GM10248 (cell line): ENCODE data around the gene NAGS.

Experiments used
- CTCF ChIA-PET: fragments of 300-600 bp; sonication (Branson Sonifier 250); formaldehyde crosslinking; extraction: SDS; loops from one replicate; lab custom pipeline; 2021; ENCODE audit warnings: antibody characterized with exemption; lab: Yijun Ruan, JAX
- POLR2A ChIA-PET: fragments of 350-650 bp; sonication (Branson Sonifier 250); formaldehyde crosslinking; extraction: SDS; loops from one replicate; lab custom pipeline; 2020; ENCODE audit warnings: antibody characterized with exemption; lab: Yijun Ruan, JAX
- DNase-seq: peaks from one replicate; pipeline ENCODE4 v3.0.0; 2012; ENCODE audit errors: extremely low spot score
- TF ChIP-seq, protein P1 (sequence below): IDR thresholded peaks from 2 replicates; pipeline ENCODE4 v1.5.1; 2012; ENCODE audit warnings: mild to moderate bottlenecking, low read depth; ENCODE audit errors: extremely low read depth, missing control alignments, control extremely low read depth

Gene NAGS

DNA sequence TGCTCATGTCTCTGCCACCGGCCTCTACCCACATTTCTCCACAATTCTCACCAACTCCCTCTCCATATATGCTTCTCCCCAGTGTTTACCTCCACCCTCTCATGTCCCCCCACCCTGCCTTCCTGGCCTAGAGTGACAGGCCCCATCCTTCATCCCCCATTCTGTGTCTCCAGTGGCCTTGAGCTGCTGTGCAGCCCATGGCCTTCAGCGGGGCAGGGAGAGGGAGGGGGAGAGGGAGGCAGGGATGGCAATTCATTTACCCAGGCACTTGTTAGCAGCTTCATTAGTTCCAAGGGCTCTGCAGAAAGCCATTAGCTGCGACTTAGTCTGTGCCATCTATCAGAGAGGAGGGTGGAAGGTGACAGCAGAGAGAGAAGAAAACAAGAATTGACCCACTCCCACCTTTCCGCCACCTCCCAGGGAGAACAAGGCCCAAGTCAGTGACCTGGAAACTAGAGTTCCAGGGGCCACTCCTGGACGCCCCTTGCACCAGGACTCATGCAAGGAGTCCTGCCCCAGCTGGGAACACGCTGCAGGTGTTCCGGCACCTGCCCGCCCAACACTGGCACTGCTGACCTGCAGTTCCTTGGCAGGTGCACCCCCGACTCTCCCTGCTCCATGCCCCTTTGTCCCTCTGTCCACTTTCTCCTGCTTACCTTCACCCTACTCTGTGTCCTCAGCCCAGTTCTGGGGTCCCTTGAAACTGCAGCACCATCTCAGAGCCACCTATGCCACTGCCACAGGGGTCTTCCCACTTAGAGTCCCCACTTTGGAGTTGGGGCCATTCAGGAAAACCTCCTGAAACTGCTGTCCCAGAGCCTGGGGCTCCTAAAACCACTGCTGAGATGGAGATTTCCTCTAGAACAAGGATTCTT is 27.2 kb upstream of the NAGS start:
- POLR2A ChIA-PET, result no interaction called here
- CTCF ChIA-PET, result interaction anchor here (1.3 kb wide), 1 partner anchor 33 kb away, joined by 4 read pairs; no protein-coding TSS in a partner anchor
- TF ChIP-seq, protein P1, sequence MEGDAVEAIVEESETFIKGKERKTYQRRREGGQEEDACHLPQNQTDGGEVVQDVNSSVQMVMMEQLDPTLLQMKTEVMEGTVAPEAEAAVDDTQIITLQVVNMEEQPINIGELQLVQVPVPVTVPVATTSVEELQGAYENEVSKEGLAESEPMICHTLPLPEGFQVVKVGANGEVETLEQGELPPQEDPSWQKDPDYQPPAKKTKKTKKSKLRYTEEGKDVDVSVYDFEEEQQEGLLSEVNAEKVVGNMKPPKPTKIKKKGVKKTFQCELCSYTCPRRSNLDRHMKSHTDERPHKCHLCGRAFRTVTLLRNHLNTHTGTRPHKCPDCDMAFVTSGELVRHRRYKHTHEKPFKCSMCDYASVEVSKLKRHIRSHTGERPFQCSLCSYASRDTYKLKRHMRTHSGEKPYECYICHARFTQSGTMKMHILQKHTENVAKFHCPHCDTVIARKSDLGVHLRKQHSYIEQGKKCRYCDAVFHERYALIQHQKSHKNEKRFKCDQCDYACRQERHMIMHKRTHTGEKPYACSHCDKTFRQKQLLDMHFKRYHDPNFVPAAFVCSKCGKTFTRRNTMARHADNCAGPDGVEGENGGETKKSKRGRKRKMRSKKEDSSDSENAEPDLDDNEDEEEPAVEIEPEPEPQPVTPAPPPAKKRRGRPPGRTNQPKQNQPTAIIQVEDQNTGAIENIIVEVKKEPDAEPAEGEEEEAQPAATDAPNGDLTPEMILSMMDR, result no peak
- DNase-seq, result no peak

DNA sequence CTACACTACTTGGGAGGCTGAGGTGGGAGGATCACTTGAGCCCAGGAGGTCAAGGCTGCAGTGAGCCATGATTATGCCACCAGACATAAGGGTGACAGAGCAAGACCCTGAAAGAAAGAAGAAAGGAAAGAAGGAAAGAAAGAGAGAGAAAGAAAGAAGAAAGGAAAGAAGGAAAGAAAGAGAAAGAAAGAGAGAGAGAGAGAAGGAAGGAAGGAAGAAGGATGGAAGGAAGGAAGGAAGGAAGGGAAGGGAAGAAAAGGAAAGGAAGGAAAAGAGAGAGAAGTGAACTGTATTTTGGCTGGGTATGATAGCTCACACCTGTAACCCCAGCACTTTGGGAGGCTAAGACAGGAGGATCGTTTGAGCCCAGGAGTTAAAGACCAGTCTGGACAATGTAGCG is 26.3 kb upstream of the NAGS start:
- TF ChIP-seq, protein P1, result no peak
- ChIA-PET CTCF (no interaction called here), POLR2A (no interaction called here)
- DNase-seq, result no peak

DNA sequence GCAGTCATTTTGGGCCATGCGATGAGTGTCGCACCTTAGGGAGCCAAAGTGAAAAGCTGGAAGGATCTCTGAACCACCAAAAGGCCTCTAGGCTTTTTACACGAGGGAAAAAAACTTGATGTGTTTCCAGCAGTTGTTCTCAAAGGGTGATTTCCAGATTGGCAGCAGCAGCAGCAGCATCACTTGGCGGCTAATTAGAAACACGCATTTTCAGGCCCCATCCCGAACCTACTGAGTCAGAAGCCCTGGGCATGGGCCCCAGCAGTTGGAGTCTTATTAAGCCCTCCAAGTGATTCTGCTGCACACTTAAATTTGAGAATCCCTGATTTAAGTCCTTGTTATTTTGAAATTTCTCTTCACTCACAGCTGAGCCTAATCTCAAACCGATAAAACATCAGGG is 25.4 kb upstream of the NAGS start:
- TF ChIP-seq, protein P1, result no peak
- ChIA-PET CTCF (no interaction called here), POLR2A (no interaction called here)
- DNase-seq, result no peak

DNA sequence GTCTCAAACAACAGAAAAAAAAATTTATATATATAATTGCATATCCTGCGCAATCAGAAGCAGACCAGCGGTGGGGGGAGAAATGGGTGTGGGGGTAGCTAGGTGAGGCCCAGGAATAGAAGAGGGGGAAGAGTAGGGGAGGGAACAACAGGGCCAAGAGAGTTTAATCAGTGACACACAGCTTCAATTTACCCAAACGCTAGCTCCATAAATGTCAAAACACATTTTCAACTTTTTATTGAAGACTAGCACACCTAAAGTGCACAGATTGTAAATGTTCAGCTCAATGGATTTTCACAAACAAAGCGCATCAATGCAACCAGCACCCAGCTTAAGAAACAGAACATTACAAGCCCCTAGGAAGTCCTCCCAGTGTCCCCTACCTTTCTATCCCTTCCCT is 24.8 kb upstream of the NAGS start:
- TF ChIP-seq, protein P1, result no peak
- POLR2A ChIA-PET, result interaction anchor here (0.5 to 0.7 kb wide), 2 partner anchors 13 to 399 kb away, joined by 3 to 4 read pairs; no protein-coding TSS in a partner anchor
- CTCF ChIA-PET, result interaction anchor here (0.7 to 1.2 kb wide), 2 partner anchors 37 to 70 kb away, joined by 3 read pairs; no protein-coding TSS in a partner anchor
- no peak for DNase-seq

DNA sequence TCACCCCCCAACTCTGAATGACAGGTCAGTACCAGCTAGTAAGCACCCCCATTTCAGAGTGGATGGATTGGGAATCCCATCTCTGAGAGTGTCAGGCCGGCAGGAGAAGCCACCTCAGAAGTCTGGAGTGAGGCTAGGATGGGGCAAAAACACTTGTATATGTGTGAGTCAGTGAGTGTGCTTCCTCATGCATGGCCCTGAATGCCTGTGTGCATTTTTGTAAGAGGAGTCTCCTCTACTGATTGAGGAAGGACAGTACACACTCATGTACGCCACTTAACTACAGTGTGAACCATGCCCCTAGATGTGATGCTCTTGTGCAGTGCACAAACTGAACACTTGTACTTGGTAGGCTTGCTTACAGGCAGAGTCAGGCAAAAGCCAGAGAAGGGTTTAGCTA is 22.3 kb upstream of the NAGS start:
- ChIA-PET POLR2A (no interaction called here), CTCF (interaction anchor here (0.9 to 1.8 kb wide), 2 partner anchors 12 to 72 kb away, joined by 3 to 8 read pairs; no protein-coding TSS in a partner anchor)
- DNase-seq, result no peak
- TF ChIP-seq, protein P1, result no peak

DNA sequence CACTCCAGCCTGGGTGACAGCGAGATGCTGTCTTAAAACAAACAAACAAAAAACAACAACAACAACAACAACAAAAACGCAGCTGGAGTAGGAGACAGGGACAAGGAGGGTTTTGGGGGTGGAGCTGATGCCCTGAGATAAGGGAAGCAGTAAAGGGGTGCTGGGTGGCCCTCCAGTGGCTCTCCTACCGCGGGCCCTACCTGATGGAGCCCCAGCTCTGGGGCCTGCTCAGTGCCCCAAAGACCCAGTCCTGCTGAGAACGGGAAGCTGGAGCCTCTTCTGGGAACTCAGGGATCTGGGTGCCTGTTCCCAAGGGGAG is 21.3 kb upstream of the NAGS start:
- POLR2A ChIA-PET, result no interaction called here
- TF ChIP-seq, protein P1, result no peak
- DNase-seq, result no peak
- CTCF ChIA-PET, result interaction anchor here (0.9 to 1.8 kb wide), 2 partner anchors 11 to 12 kb away, joined by 4 to 8 read pairs; no protein-coding TSS in a partner anchor
